IPS-18c (cell line): ENCODE measurements around the gene PEX26.
"Not testable (repeated sequence)": the region's sequence is repeated elsewhere in the genome, so short reads cannot be mapped to it uniquely, and the experiment has no call there.

ENCODE experiments used
- H3K4me3 ChIP-seq: 2 replicates; pipeline ENCODE4 v1.7.0; 2013; ENCODE audit warnings: low read depth, mild to moderate bottlenecking, low read length, moderate library complexity; ENCODE audit not compliant: insufficient read depth
- H3K9me3 ChIP-seq: one replicate; pipeline ENCODE4 v1.6.1; 2013; ENCODE audit warnings: mild to moderate bottlenecking, low read length, moderate library complexity; ENCODE audit not compliant: control insufficient read depth, insufficient read depth

PEX26 gene

GRCh38 chr22:18077639-18078328 lies at the start of gene PEX26:
PEX26 (plus strand) TSS chr22:18077990; CDS start chr22:18078377, 387 bp downstream.
- H3K9me3 ChIP-seq = no peaks in the 10 kb centered on the region
- peak within 1 kb of the TSS; percentile 99 for H3K4me3 ChIP-seq

GRCh38 chr22:18028817-18029527 lies 48.8 kb upstream of the PEX26 start:
- Histone ChIP-seq H3K4me3 (no peak overlapping the region), H3K9me3 (no peaks in the 10 kb centered on the region)

DNA sequence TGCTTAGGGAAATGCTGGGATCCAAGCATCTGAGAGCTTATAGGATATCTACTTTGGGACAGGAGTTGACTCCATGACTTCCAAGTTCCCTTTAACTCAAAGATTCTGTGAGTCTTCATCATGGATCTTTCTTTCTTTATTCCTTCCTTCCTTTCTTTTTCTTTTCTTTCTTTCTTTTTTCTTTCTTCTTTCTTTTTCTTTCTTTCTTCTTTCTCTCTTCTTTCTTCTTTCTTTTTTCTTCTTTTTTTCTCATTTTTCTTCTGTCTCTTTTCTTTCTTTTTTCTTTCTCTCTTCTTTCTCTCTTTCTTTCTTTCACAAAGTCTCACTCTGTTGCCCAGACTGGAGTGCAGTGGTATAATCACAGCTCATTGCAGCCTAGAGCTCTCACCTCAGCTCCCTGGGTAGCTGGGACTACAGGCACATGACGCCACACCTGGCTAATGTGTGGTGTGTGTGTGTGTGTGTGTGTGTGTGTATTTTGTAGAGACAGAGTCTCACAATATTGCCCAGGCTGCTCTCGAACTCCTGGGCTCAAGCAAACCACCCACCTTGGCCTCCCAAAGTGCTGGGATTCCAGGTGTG lies 48.0 kb upstream of the PEX26 start:
- no peak overlapping the region for H3K4me3 ChIP-seq
- no peaks in the 10 kb centered on the region for H3K9me3 ChIP-seq

DNA sequence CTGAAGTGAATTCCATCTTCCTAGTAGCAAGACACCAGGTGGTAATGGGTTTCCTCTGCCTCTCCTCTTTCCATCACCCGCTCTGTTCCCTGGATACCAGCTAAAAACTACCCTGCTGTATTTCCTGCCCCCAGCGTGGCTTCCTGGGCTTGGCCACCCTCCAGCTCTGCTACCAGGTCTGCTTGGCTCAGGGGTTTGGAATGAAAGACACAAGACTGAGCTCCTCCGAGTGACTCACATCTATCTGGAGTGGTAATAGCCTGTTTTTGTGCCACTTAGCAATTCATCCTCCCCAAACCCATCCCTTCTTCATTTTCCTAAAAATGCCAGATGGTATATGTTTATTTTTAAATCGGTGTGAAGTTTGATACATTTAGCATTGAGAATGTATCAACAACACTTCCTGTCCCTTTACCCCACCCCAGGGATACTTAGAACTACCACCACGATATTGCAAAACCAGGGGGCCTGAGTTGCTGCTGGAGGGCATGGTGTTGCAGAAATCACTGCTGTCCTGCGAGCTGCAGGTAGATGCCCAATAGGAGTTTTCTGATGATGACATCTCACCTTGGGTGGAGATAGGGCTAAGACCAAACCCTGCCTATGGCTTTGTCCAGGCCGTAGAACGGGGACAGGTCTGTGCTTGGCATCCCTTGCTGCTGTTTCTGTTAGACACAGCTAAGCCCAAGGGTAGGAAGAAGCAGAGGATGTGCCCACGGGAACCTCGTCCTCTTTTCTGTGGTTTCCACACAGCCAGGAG lies 45.9 kb upstream of the PEX26 start:
- no peaks in the 10 kb centered on the region for H3K9me3 ChIP-seq
- no peak overlapping the region for H3K4me3 ChIP-seq

DNA sequence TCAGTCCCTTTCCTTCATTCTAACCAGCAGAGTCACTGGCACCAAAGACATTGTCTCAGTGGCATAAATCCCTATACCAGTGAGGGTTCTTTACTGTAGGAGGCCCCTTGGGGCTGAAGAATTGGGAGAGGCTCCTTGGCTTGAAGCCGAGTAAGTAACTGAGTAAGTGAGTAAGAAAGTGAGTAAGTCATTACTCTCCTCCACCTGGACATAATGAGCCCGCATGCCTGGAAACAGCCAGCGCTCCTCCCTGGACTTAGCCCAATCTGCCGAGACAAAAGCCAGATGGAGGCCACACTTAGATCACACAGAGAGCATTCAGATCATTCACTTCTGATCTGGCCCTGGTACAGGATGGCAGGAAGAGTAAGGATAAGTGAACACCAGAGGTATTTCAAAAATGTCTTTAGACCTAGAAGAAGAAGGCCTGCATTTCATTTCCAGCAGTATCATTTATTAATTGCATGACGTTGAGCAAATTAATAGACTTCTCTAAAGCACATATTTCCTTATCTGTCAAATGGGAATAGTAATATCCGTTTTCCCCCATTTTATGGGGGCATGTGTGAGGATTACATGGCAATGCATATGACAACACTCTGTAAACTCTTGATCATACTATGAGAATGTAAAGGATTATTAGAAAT lies 45.2 kb upstream of the PEX26 start:
- H3K4me3 ChIP-seq = no peak overlapping the region
- no peaks in the 10 kb centered on the region for H3K9me3 ChIP-seq

DNA sequence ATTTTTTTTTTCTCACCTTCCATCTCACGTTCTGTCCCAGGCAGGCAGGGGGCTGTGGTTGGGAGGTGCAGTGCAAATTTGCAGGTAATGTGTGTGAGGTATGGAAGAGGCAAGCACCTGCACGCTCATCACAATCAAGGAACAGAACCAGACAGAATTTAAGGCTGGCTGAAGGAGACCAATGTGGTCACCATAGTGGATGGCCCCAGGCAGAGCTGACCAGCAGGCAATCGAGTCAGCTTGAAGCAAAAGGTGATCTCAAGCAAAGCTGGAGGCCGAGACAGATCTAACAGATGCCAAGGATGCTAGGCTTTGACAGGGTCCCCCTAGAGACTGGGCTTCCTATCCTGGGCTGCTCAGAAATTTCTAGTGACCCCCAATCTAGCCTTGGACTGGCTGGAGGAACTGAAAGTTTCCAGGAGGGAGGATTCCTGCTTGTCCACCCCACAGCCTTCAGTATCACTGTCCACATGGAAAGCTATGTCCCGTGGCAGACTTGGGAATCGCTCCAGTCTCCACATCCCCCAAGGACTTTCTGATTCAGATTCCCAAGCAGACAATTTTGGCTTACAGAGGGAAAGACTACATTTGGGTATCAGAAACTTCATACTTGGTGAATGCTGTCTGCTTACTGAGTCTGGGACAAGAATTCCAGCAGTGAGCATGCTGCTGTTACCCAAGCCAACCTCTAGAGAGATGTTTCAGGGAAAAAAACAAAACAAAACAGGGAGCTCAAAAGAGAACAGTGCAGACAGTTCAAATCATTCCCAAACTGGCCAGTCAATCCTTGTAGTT lies 44.4 kb upstream of the PEX26 start:
- H3K9me3 ChIP-seq = no peaks in the 10 kb centered on the region
- no peak overlapping the region for H3K4me3 ChIP-seq

DNA sequence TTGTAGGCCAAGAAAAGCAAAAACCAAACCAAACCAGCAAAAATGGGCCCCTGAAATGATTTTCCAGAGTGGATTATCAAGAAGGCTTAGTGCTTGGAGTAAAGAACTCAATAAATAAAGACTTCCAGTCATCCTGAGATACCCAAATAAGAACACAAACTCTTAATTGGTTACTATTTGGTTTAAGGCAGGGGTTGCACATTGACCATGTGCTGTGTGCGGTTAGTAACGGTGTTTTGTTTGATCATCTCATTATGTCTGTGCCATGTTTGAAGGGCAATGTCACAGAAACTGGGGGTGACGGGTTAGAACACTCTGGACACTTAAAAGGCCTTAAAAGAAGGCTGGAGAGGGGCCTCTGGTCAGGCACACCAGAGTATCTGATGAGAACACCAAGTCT lies 43.7 kb upstream of the PEX26 start:
- H3K9me3 ChIP-seq = no peaks in the 10 kb centered on the region

GRCh38 chr22:18035751-18036150 lies 42.0 kb upstream of the PEX26 start:
- H3K4me3 ChIP-seq = no peak overlapping the region

More for the DNA sequence above, 43.7 kb upstream of the PEX26 start:
- H3K4me3 ChIP-seq = no peak overlapping the region

GRCh38 chr22:18040898-18041297 lies 36.9 kb upstream of the PEX26 start:
- not testable (repeated sequence) for H3K9me3 ChIP-seq, H3K4me3 ChIP-seq

More at GRCh38 chr22:18035751-18036150, 42.0 kb upstream of the PEX26 start:
- no peaks in the 10 kb centered on the region for H3K9me3 ChIP-seq

DNA sequence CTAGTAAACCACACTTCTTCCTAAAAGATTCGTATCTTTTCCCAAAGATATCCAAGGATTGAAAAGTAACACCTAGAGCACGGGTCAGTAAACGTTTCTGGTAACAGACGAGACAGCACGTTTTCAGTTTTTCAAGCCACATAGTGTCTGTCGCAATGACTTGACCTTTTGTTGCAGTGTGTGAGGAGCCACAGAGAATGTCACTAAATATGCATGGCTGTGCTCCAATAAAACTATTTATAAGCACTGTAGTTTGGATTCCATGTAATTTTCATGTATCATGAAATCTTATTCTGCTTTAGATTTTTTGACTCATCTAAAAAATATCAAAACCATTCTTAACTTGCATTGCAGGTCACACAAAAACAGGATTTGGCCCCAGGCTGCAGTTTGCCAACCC lies 35.1 kb upstream of the PEX26 start:
- Histone ChIP-seq H3K9me3 (no peaks in the 10 kb centered on the region), H3K4me3 (no peak overlapping the region)

GRCh38 chr22:18044548-18045271 lies 33.1 kb upstream of the PEX26 start:
- no peaks in the 10 kb centered on the region for H3K9me3 ChIP-seq

DNA sequence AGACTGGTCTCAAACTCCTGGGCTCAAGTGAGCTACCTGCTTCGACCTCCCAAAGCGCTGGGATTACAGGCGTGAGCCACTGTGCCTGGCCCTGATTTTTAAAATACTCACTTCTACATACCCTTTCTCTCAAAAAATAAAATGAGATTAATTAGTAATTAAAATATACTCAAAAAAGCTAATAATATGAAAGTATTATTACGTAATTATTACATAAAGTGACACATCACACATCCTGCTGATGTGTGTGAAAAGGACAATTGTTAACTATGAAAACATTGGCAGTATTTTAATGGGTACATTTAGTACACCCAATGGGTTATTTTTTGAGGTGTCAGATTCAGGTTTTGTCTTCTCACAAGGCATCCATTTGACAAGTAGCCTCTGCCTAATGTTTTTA lies 32.0 kb upstream of the PEX26 start:
- no peak overlapping the region for H3K4me3 ChIP-seq
- H3K9me3 ChIP-seq = no peaks in the 10 kb centered on the region

More at GRCh38 chr22:18044548-18045271, 33.1 kb upstream of the PEX26 start:
- no peak overlapping the region for H3K4me3 ChIP-seq

DNA sequence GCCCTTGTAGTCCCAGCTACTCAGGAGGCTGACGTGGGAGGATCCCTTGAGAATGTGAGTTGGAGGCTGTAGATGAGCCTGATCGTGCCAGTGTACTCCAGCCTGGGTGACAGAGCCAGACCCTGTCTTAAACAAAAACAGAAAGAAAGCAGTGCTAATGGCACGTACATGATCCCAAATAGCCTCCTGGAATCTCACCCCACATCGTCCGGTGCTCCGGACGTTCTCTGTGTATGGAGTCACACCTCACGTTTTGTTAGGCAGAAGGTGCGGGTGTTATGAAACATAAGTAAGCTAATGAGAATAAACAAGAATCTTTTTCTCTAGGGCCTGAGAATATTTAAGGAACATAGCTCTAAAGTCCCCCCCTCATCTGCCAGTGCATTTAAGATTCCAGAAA lies 29.7 kb upstream of the PEX26 start:
- no peak overlapping the region for H3K4me3 ChIP-seq
- no peaks in the 10 kb centered on the region for H3K9me3 ChIP-seq

DNA sequence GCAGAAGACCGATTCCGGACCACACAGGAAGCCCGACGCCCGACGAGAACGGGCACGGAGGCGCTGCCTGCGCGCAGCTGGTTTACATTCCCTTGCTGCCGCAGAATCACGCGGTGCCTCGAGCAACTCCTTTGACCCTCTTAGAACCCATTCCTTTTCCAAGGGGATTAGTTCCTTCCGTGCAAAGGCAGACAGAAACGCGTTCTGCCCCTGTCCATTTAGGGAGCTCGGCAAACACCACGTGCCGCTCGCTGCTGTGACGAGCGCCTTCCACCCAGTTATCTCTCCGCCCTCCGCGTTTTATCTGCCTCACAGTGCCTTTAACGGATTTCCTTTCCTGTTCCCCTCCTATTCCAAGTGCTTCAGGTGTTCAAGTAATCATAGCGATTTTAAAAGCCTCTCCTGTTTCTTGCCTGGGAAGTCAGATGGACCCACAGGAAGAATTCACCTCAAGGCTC lies 29.3 kb upstream of the PEX26 start:
- Histone ChIP-seq H3K4me3 (no peak overlapping the region), H3K9me3 (no peaks in the 10 kb centered on the region)

- Histone ChIP-seq H3K4me3 (no peak overlapping the region), H3K9me3 (no peaks in the 10 kb centered on the region)
Measured at GRCh38 chr22:18050065-18050464, 27.7 kb upstream of the PEX26 start.

GRCh38 chr22:18051113-18051512 lies 26.7 kb upstream of the PEX26 start:
- not testable (repeated sequence) for H3K4me3 ChIP-seq, H3K9me3 ChIP-seq
